IPS-NIHi11 (cell line): ENCODE measurements around the gene VSTM4.

Source experiments
- DNase-seq: peaks from one replicate; pipeline ENCODE4 v3.0.0; 2012; ENCODE audit warnings: mixed read lengths, low spot score

Gene VSTM4

GRCh38 chr10:49141541-49142332, 26.4 kb upstream of the VSTM4 start:
- DNase-seq, result no peak

GRCh38 chr10:49140304-49141177, 25.2 kb upstream of the VSTM4 start:
- DNase-seq, result no peak

GRCh38 chr10:49139846-49140195, 24.5 kb upstream of the VSTM4 start:
- no peak for DNase-seq

- no peak for DNase-seq
Measured at GRCh38 chr10:49139028-49139845, 23.9 kb upstream of the VSTM4 start.

- no peak for DNase-seq
Measured at GRCh38 chr10:49138361-49138891, 23.1 kb upstream of the VSTM4 start.

GRCh38 chr10:49136525-49136924, 21.2 kb upstream of the VSTM4 start:
- DNase-seq, result no peak

GRCh38 chr10:49135575-49136313, 20.4 kb upstream of the VSTM4 start:
- DNase-seq, result no peak

GRCh38 chr10:49134327-49134726, 19.0 kb upstream of the VSTM4 start:
- no peak for DNase-seq

- no peak for DNase-seq
Measured at GRCh38 chr10:49133706-49134248, 18.5 kb upstream of the VSTM4 start, which contains the start of gene FAM170B. FAM170B (minus strand) TSS chr10:49134021; CDS start chr10:49133918, 103 bp downstream.

- DNase-seq, result no peak
Measured at GRCh38 chr10:49132362-49132737, 17.0 kb upstream of the VSTM4 start.

- no peak for DNase-seq
Measured at GRCh38 chr10:49131507-49132361, 16.4 kb upstream of the VSTM4 start.

- DNase-seq, result no peak
Measured at GRCh38 chr10:49129376-49129775, 14.1 kb upstream of the VSTM4 start.

GRCh38 chr10:49128854-49129253, 13.5 kb upstream of the VSTM4 start:
- no peak for DNase-seq

GRCh38 chr10:49123981-49124950, 8.9 kb upstream of the VSTM4 start:
- DNase-seq, result no peak

- no peak for DNase-seq
Measured at GRCh38 chr10:49120911-49121310, 5.6 kb upstream of the VSTM4 start.

- no peak for DNase-seq
Measured at GRCh38 chr10:49119746-49120145, 4.4 kb upstream of the VSTM4 start.

- DNase-seq, result no peak
Measured at GRCh38 chr10:49118430-49119074, 3.2 kb upstream of the VSTM4 start.

- DNase-seq, result no peak
Measured at GRCh38 chr10:49117376-49118070, 2.2 kb upstream of the VSTM4 start.
